ENCODE data around the gene TCF21.

Gene TCF21

GRCh38 chr6:133894369-133894768, 5.5 kb downstream of the TCF21 start:
- DNase-seq: no peak
- TF ChIP-seq CTCF (IDR thresholded peaks at IDR 0.05; ENCODE audit: low read depth, low read length): no peak
- no peak overlapping the region for H3K4me3 ChIP-seq (ENCODE audit: low read depth, low read length)
- no peaks in the 10 kb centered on the region for H3K9me3 ChIP-seq (ENCODE audit: severe bottlenecking)
- no peak overlapping the region for H3K27ac ChIP-seq
- H3K36me3 ChIP-seq: no peaks in the 10 kb centered on the region
- H3K27me3 ChIP-seq (ENCODE audit: insufficient read depth, low read depth, severe bottlenecking): peaks cover 98% of the 10 kb centered on the region

DNA sequence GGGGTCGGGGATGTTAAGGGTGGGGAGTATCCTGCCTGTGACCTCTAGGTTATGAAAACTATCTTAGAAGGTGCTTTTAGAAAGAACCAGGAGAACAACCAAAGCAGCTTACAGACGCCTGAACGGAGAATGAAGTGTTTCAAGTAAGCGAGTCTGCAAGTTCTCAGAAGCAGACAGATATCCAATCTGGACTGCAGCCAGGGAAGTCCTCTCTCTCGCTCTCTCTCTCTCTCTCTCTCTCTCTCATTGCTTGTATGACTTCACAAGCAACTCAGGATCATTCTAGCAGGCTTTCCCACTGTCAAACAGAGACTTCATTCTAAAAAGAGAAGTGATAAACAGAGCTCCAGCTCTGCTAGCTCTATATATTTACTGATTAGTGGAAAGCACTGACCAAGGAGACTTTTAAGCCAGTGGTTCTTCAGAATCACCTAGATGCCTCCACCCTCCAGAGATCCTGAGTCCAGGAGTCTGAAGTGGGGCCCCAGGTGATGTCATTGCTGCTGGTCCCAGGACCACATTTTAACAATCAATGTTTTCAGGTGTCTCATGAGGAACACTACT, 6.0 kb downstream of the TCF21 start:
- no peak for DNase-seq
- Histone ChIP-seq H3K4me3 (ENCODE audit: low read depth, low read length) (no peak overlapping the region), H3K36me3 (no peaks in the 10 kb centered on the region), H3K9me3 (ENCODE audit: severe bottlenecking) (no peaks in the 10 kb centered on the region), H3K27ac (no peak overlapping the region), H3K27me3 (ENCODE audit: insufficient read depth, low read depth, severe bottlenecking) (peaks cover 95% of the 10 kb centered on the region)
- no peak for TF ChIP-seq CTCF (IDR thresholded peaks at IDR 0.05; ENCODE audit: low read depth, low read length)

DNA sequence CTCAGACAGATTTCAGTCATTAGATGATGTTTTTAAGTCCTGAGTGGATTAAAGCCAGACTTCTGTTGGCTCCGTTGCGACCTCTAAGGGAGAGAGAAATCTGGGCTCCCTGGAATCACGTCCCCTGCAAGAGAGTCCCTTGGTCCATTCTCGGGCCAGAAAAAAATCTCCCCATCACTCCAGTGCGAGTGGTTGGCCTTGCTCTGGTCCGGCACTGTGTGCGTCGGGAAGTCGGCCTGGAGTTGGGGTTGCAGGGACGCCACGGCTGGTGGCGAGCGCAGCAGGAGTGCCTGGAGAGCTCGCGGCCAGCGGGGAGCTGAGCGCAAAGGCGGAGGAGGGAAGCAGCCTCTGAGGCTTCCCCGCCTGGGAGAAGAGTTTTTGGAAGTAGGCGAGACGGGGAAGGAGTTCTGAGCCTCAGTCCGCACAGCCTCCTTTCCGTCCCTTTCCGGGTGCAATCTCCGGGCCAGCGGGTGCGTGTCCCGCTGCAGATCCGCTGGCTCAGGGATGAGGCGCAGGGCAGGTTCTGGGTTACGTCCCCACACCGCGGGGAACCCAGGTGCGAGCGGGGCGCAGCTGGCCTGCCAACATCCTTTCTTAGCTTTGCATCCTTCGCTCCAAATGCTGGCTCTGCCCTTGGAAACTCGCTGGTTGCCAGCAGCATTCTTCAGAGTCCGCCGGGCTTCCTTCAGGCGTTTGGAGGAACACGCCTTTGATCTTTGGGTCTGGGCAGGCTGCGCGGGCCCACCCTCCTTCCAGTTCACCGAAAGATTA, 6.8 kb downstream of the TCF21 start:
- Histone ChIP-seq H3K4me3 (ENCODE audit: low read depth, low read length) (no peak overlapping the region), H3K27me3 (ENCODE audit: insufficient read depth, low read depth, severe bottlenecking) (peaks cover 86% of the 10 kb centered on the region)

DNA sequence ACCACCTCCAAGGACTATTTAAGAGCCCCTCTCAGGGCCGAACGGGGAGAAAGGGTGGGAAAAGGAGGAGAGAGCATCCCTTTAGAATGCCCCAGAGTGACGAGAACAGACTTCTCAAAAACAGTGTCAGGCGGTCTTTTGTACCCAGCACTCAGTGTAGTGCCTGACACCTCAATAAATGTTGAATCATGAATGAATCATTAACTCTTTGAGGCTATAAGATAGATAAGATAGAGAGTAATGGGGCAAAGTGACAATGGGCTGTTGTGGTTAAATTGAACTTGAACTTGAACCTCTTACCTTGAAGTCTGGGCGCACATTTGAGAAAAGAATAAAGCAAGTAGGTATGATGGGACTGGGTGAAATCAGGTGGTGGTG, 7.4 kb downstream of the TCF21 start:
- Histone ChIP-seq H3K9me3 (ENCODE audit: severe bottlenecking) (no peaks in the 10 kb centered on the region), H3K27ac (no peak overlapping the region), H3K36me3 (no peaks in the 10 kb centered on the region), H3K4me3 (ENCODE audit: low read depth, low read length) (no peak overlapping the region), H3K27me3 (ENCODE audit: insufficient read depth, low read depth, severe bottlenecking) (peaks cover 83% of the 10 kb centered on the region)
- no peak for DNase-seq
- no peak for TF ChIP-seq CTCF (IDR thresholded peaks at IDR 0.05; ENCODE audit: low read depth, low read length)

More for the DNA sequence above, 6.8 kb downstream of the TCF21 start:
- no peak for DNase-seq
- Histone ChIP-seq H3K36me3 (no peaks in the 10 kb centered on the region), H3K27ac (no peak overlapping the region), H3K9me3 (ENCODE audit: severe bottlenecking) (no peaks in the 10 kb centered on the region)
- no peak for TF ChIP-seq CTCF (IDR thresholded peaks at IDR 0.05; ENCODE audit: low read depth, low read length)

DNA sequence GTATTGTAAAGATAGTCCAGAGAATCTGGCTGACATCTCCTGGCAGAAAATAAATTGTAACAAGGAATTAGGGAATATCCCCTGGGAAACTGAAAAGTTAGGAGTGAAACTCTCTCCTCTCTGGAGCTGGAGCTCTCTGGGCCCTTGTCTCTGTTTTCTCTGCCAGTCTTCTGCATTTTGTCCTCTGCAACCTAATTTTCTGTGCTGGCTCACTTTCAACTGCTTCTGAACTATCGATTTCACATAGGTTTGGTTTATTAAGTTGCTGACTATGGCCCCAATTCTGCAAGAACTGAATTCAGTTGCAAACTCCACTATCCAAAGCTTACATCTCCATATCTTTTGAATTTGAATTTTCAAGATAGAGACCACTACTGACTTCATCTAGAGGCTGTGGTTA, 9.3 kb downstream of the TCF21 start:
- no peak overlapping the region for H3K27ac ChIP-seq
- no peak overlapping the region for H3K4me3 ChIP-seq (ENCODE audit: low read depth, low read length)
- DNase-seq: no peak
- no peaks in the 10 kb centered on the region for H3K9me3 ChIP-seq (ENCODE audit: severe bottlenecking)
- no peaks in the 10 kb centered on the region for H3K36me3 ChIP-seq
- TF ChIP-seq CTCF (IDR thresholded peaks at IDR 0.05; ENCODE audit: low read depth, low read length): no peak
- H3K27me3 ChIP-seq (ENCODE audit: insufficient read depth, low read depth, severe bottlenecking): peaks cover 80% of the 10 kb centered on the region
